Cardiac muscle cell (in vitro differentiated cells and primary cell): ENCODE data around the gene ALDH3A2. TPM values are rescaled to one million over a fixed set of nuclear protein-coding genes. Genes with fewer than 3 reads are reported as not detected.

Source experiments
- DNase-seq, 2 donors: peaks; one replicate each; pipeline versions ENCODE4 v3.0.0 to v3.0.0-alpha.2; 2010 to 2017; ENCODE audit warnings: low read depth in 1 of 2, low spot score in 1 of 2
- H3K27ac ChIP-seq: fragments of 200-600 bp; sonication (generic); 2 replicates; pipeline ENCODE4 v1.5.1; 2016
- H3K27me3 ChIP-seq: fragments of 200-600 bp; sonication (generic); 2 replicates; pipeline ENCODE4 v1.6.0; 2016; ENCODE audit warnings: control low read depth
- H3K36me3 ChIP-seq: fragments of 200-600 bp; sonication (generic); 2 replicates; pipeline ENCODE4 v1.5.1; 2016; ENCODE audit warnings: control low read depth
- H3K4me1 ChIP-seq: fragments of 200-600 bp; sonication (generic); 2 replicates; pipeline ENCODE4 v1.8.1; 2017; ENCODE audit warnings: low read depth, mild to moderate bottlenecking, mixed run types
- H3K4me3 ChIP-seq: fragments of 200-600 bp; sonication (generic); 2 replicates; pipeline ENCODE4 v1.5.1; 2016; ENCODE audit warnings: mild to moderate bottlenecking
- H3K9me3 ChIP-seq: fragments of 200-600 bp; sonication (generic); 2 replicates; pipeline ENCODE4 v1.5.1; 2017; ENCODE audit warnings: low read depth, mild to moderate bottlenecking, control low read depth
- CTCF ChIP-seq: IDR thresholded peaks from 2 replicates; pipeline ENCODE4 v1.5.1; 2012; ENCODE audit warnings: low read depth, mild to moderate bottlenecking, low read length
- polyA plus RNA-seq: library from polyadenylated mRNA; unstranded; fragments of >200 nt; fragmentation: Nextera tagmentation; extraction: Ambion mirVana; gene quantifications from 2 replicates; pipeline ENCODE4 v1.2.1, GENCODE V29; 2016
- total RNA-seq: library from RNA; depleted of rRNA; stranded (reverse); fragments of >200 nt; gene quantifications from 2 replicates; pipeline ENCODE4 v1.2.3, GENCODE V29; 2016

The ALDH3A2 gene
- total and polyA plus RNA-seq, 2 experiments from 2014 or later = 75.2 to 123 TPM

- peak; percentile 34 for TF ChIP-seq CTCF
- Histone ChIP-seq H3K4me1 (no peaks in the 10 kb centered on the region), H3K27me3 (no peaks in the 10 kb centered on the region), H3K4me3 (no peak overlapping the region), H3K36me3 (peaks cover 6% of the 10 kb centered on the region), H3K9me3 (no peaks in the 10 kb centered on the region), H3K27ac (peak overlapping the region; percentile 29)
- no peak for DNase-seq
Observed at GRCh38 chr17:19672009-19672750, 23.6 kb downstream of the ALDH3A2 start.

- Histone ChIP-seq H3K27ac (no peak overlapping the region), H3K4me1 (no peaks in the 10 kb centered on the region), H3K27me3 (no peaks in the 10 kb centered on the region), H3K36me3 (peaks cover 5% of the 10 kb centered on the region), H3K4me3 (no peak overlapping the region), H3K9me3 (no peaks in the 10 kb centered on the region)
- TF ChIP-seq CTCF = no peak
- no peak for DNase-seq
Observed at GRCh38 chr17:19673623-19674022, 25.1 kb downstream of the ALDH3A2 start.

GRCh38 chr17:19676896-19677295 is 28.3 kb downstream of the ALDH3A2 start:
- Histone ChIP-seq H3K9me3 (no peaks in the 10 kb centered on the region), H3K4me1 (no peaks in the 10 kb centered on the region), H3K36me3 (peaks cover 5% of the 10 kb centered on the region), H3K27me3 (no peaks in the 10 kb centered on the region), H3K27ac (no peak overlapping the region), H3K4me3 (no peak overlapping the region)
- DNase-seq = no peak
- no peak for TF ChIP-seq CTCF

GRCh38 chr17:19677736-19678379 is 29.3 kb downstream of the ALDH3A2 start:
- no peak overlapping the region for H3K4me3 ChIP-seq
- peaks cover 5% of the 10 kb centered on the region for H3K36me3 ChIP-seq
- no peak overlapping the region for H3K27ac ChIP-seq
- H3K4me1 ChIP-seq = no peaks in the 10 kb centered on the region
- no peak for DNase-seq
- no peaks in the 10 kb centered on the region for H3K9me3 ChIP-seq
- no peaks in the 10 kb centered on the region for H3K27me3 ChIP-seq
- no peak for TF ChIP-seq CTCF

- no peaks in the 10 kb centered on the region for H3K9me3 ChIP-seq
- no peak overlapping the region for H3K4me3 ChIP-seq
- TF ChIP-seq CTCF = no peak
- H3K27me3 ChIP-seq = no peaks in the 10 kb centered on the region
- peaks cover 5% of the 10 kb centered on the region for H3K36me3 ChIP-seq
- peak overlapping the region; percentile 36 for H3K27ac ChIP-seq
- no peaks in the 10 kb centered on the region for H3K4me1 ChIP-seq
- DNase-seq = no peak
Observed at GRCh38 chr17:19678581-19679453, 30.3 kb downstream of the ALDH3A2 start.
